RWPE2 (cell line): ENCODE data around the gene MRTFA.
A peak's percentile ranks its signal among the peaks of the same experiment; 100 is the strongest.

Experiments used
- ATAC-seq: fragments of 200-7000 bp; cut with Tn5 transposase; 3 replicates; pipeline ENCODE4 v1.9.1; 2021; ENCODE audit warnings: low read depth
- DNase-seq: peaks from one replicate; pipeline ENCODE4 v3.0.0-alpha.2; 2020; ENCODE audit warnings: low spot score
- H3K27ac ChIP-seq: fragments of 450-650 bp; 2 replicates; pipeline ENCODE4 v1.5.1; 2017; ENCODE audit warnings: mild to moderate bottlenecking; ENCODE audit not compliant: poor library complexity, severe bottlenecking
- H3K27me3 ChIP-seq: fragments of 250-450 bp; sonication (Bioruptor Pico); 2 replicates; pipeline ENCODE4 v1.5.1; 2021; ENCODE audit warnings: mild to moderate bottlenecking, moderate library complexity; ENCODE audit not compliant: insufficient read depth, poor library complexity, severe bottlenecking
- H3K36me3 ChIP-seq: fragments of 250-450 bp; sonication (Bioruptor Pico); 2 replicates; pipeline ENCODE4 v1.5.1; 2020; ENCODE audit warnings: low read depth, mild to moderate bottlenecking, moderate library complexity
- H3K4me1 ChIP-seq: fragments of 250-450 bp; sonication (Bioruptor Pico); 2 replicates; pipeline ENCODE4 v1.5.1; 2021; ENCODE audit warnings: mild to moderate bottlenecking, moderate library complexity; ENCODE audit not compliant: insufficient read depth, poor library complexity, severe bottlenecking
- H3K4me3 ChIP-seq: fragments of 250-450 bp; sonication (Bioruptor Pico); 2 replicates; pipeline ENCODE4 v1.5.1; 2021; ENCODE audit warnings: mild to moderate bottlenecking, moderate library complexity; ENCODE audit not compliant: severe bottlenecking
- H3K9me3 ChIP-seq: fragments of 250-450 bp; sonication (Bioruptor Pico); 2 replicates; pipeline ENCODE4 v1.5.1; 2021; ENCODE audit warnings: mild to moderate bottlenecking, moderate library complexity; ENCODE audit not compliant: severe bottlenecking
- CTCF ChIP-seq: fragments of 450-650 bp; IDR thresholded peaks from one replicate; pipeline ENCODE4 v1.5.1; 2017; ENCODE audit warnings: mild to moderate bottlenecking, moderate library complexity; ENCODE audit not compliant: poor library complexity, severe bottlenecking

The MRTFA gene

GRCh38 chr22:40526960-40527359 lies 109.6 kb downstream of the MRTFA start:
- peaks cover 3% of the 10 kb centered on the region; the same call in 1 of the 2 replicates for H3K36me3 ChIP-seq
- H3K4me1 ChIP-seq: peaks cover 26% of the 10 kb centered on the region
- no peak for TF ChIP-seq CTCF
- ATAC-seq (no peak), DNase-seq (no peak)
- H3K4me3 ChIP-seq: no peak overlapping the region
- no peaks in the 10 kb centered on the region for H3K27me3 ChIP-seq
- peak overlapping the region; percentile 44 for H3K27ac ChIP-seq
- H3K9me3 ChIP-seq: no peaks in the 10 kb centered on the region

GRCh38 chr22:40525250-40525884 lies 111.2 kb downstream of the MRTFA start:
- Histone ChIP-seq H3K36me3 (peaks cover 3% of the 10 kb centered on the region; the same call in 1 of the 2 replicates), H3K4me3 (no peak overlapping the region), H3K27ac (peak overlapping the region; percentile 44), H3K9me3 (no peaks in the 10 kb centered on the region), H3K4me1 (peaks cover 21% of the 10 kb centered on the region), H3K27me3 (no peaks in the 10 kb centered on the region)
- ATAC-seq (peak; percentile 63), DNase-seq (no peak)
- peak; percentile 81 for TF ChIP-seq CTCF

GRCh38 chr22:40524392-40525249 lies 111.9 kb downstream of the MRTFA start:
- Histone ChIP-seq H3K4me1 (peaks cover 25% of the 10 kb centered on the region), H3K9me3 (no peaks in the 10 kb centered on the region), H3K4me3 (no peak overlapping the region), H3K27me3 (no peaks in the 10 kb centered on the region), H3K36me3 (peaks cover 3% of the 10 kb centered on the region; the same call in 1 of the 2 replicates), H3K27ac (peak overlapping the region; percentile 44)
- DNase-seq (no peak), ATAC-seq (peak; percentile 48; the same call in 2 of the 3 replicates)
- TF ChIP-seq CTCF: no peak

GRCh38 chr22:40522141-40522540 lies 114.4 kb downstream of the MRTFA start:
- DNase-seq (no peak), ATAC-seq (no peak)
- Histone ChIP-seq H3K9me3 (no peaks in the 10 kb centered on the region), H3K27me3 (no peaks in the 10 kb centered on the region), H3K4me3 (no peak overlapping the region), H3K4me1 (peaks cover 17% of the 10 kb centered on the region), H3K36me3 (peaks cover 12% of the 10 kb centered on the region), H3K27ac (no peak overlapping the region)
- TF ChIP-seq CTCF: no peak

- no peak overlapping the region for H3K27ac ChIP-seq
Measured at GRCh38 chr22:40521046-40521445, 115.5 kb downstream of the MRTFA start.

More at GRCh38 chr22:40521046-40521445, 115.5 kb downstream of the MRTFA start:
- no peak overlapping the region for H3K4me3 ChIP-seq
- H3K9me3 ChIP-seq: no peaks in the 10 kb centered on the region
- DNase-seq: no peak
- H3K36me3 ChIP-seq: peaks cover 9% of the 10 kb centered on the region
- peaks cover 17% of the 10 kb centered on the region for H3K4me1 ChIP-seq
- no peaks in the 10 kb centered on the region for H3K27me3 ChIP-seq
- TF ChIP-seq CTCF: no peak
- no peak for ATAC-seq
